GM21717 (cell line): ENCODE data around the gene COL19A1.

Experiments
- ATAC-seq: cut with Tn5 transposase; IDR thresholded peaks from one replicate; pipeline ENCODE4 v1.9.1; 2021; ENCODE audit warnings: mild to moderate bottlenecking, moderate library complexity; ENCODE audit not compliant: unreplicated experiment

COL19A1 gene

GRCh38 chr6:70051197-70052124 lies 185.1 kb downstream of the COL19A1 start:
- no peak for ATAC-seq

- ATAC-seq = no peak
These were observed 192.8 kb downstream of the COL19A1 start for GRCh38 chr6:70059039-70059719.

GRCh38 chr6:70060680-70061079 lies 194.3 kb downstream of the COL19A1 start:
- no peak for ATAC-seq

GRCh38 chr6:70061546-70061945 lies 195.2 kb downstream of the COL19A1 start:
- ATAC-seq = no peak

- ATAC-seq = no peak
These were observed 195.7 kb downstream of the COL19A1 start for GRCh38 chr6:70062010-70062409.

GRCh38 chr6:70072540-70073179 lies 206.3 kb downstream of the COL19A1 start:
- no peak for ATAC-seq

- ATAC-seq = no peak
These were observed 207.3 kb downstream of the COL19A1 start for GRCh38 chr6:70073637-70074036.

- ATAC-seq = peak; percentile 85
These were observed 212.9 kb downstream of the COL19A1 start for GRCh38 chr6:70079241-70079640.

GRCh38 chr6:70080443-70081070 lies 214.2 kb downstream of the COL19A1 start:
- no peak for ATAC-seq

GRCh38 chr6:70082830-70083229 lies 216.5 kb downstream of the COL19A1 start:
- no peak for ATAC-seq

GRCh38 chr6:70086806-70087205 lies 220.4 kb downstream of the COL19A1 start:
- no peak for ATAC-seq

GRCh38 chr6:70094156-70094555 lies 227.8 kb downstream of the COL19A1 start:
- no peak for ATAC-seq

- ATAC-seq = no peak
These were observed 233.4 kb downstream of the COL19A1 start for GRCh38 chr6:70099732-70100131.

- no peak for ATAC-seq
These were observed 237.4 kb downstream of the COL19A1 start for GRCh38 chr6:70103798-70104197.

GRCh38 chr6:70107852-70108629 lies 241.7 kb downstream of the COL19A1 start:
- ATAC-seq = no peak

- no peak for ATAC-seq
These were observed 244.0 kb downstream of the COL19A1 start for GRCh38 chr6:70110126-70111022.

- no peak for ATAC-seq
These were observed 245.4 kb downstream of the COL19A1 start for GRCh38 chr6:70111737-70112136.

GRCh38 chr6:70112716-70113115 lies 246.4 kb downstream of the COL19A1 start:
- ATAC-seq = no peak

- ATAC-seq = no peak
These were observed 246.8 kb downstream of the COL19A1 start for GRCh38 chr6:70113171-70113570.
